Psoas muscle (tissue), 8 donors: ENCODE data around the gene PHF8. TPM values are rescaled to one million over a fixed set of nuclear protein-coding genes. Genes with fewer than 3 reads are reported as not detected.

Source experiments
- ATAC-seq, 4 donors: fragments of 200-7000 bp; cut with Tn5 transposase; one replicate each; pipeline ENCODE4 v1.9.1; 2020; ENCODE audit warnings: moderate library complexity in 3 of 4, mild to moderate bottlenecking in 2 of 4
- DNase-seq, 2 donors: peaks; one replicate each; pipeline ENCODE4 v3.0.0-alpha.2; 2020
- H3K27ac ChIP-seq: fragments of 200-600 bp; one replicate; pipeline ENCODE4 v1.8.0; 2022
- H3K27me3 ChIP-seq, 3 donors: fragments of 200-600 bp in 1 of 3; one replicate each; pipeline versions ENCODE4 v1.6.1 to v1.8.0; 2013 to 2022; ENCODE audit warnings: low read length in 2 of 3, mild to moderate bottlenecking in 2 of 3, moderate library complexity in 1 of 3; ENCODE audit not compliant: insufficient read depth in 3 of 3
- H3K36me3 ChIP-seq, 2 donors: fragments of 200-600 bp in 1 of 2; one replicate each; pipeline versions ENCODE4 v1.6.1 to v1.8.0; 2013 to 2022; ENCODE audit warnings: low read depth in 1 of 2, mild to moderate bottlenecking in 1 of 2, moderate library complexity in 1 of 2; ENCODE audit not compliant: insufficient read depth in 1 of 2
- H3K4me1 ChIP-seq: fragments of 200-600 bp; one replicate; pipeline ENCODE4 v1.8.0; 2022
- H3K4me3 ChIP-seq: fragments of 200-600 bp; one replicate; pipeline ENCODE4 v1.8.0; 2022; ENCODE audit warnings: mild to moderate bottlenecking
- H3K9me3 ChIP-seq: fragments of 200-600 bp; one replicate; pipeline ENCODE4 v1.8.0; 2022
- WGBS, 3 donors: extraction: QIAGEN DNeasy Blood & Tissue Kit; methylation state at CpG; one replicate each; pipeline versions ENCODE4 v1.1.6 to v1.1.7; 2013; 5-methylcytosine and 5-hydroxymethylcytosine counted together
- intact Hi-C, 2 donors: fragments of 100-400 bp; cut with DNase I; formaldehyde crosslinking; loops; one replicate each; pipeline versions ENCODE4 v1.11.0 to v1.14.2; 2022
- polyA plus RNA-seq, 3 donors: library from polyadenylated mRNA; stranded (reverse); fragments of 200-250 nt; gene quantifications; one replicate each; pipeline ENCODE4 v1.2.3, GENCODE V29; 2013
- total RNA-seq, 4 donors: library from RNA; stranded (reverse); fragmentation: NEBNext Ultra II Directional in 2 of 4; extraction: Animal tissue kit (Norgen Biotek cat#: 25700) in 2 of 4; gene quantifications; one replicate each; pipeline versions ENCODE4 v1.2.1 to v1.2.4, GENCODE V29; 2021 to 2023
- TF ChIP-seq, protein P1 (sequence below): fragments of 200-600 bp; IDR thresholded peaks from one replicate; pipeline ENCODE4 v1.8.0; 2022; ENCODE audit warnings: antibody characterized with exemption
- donor health status: healthy with polysubstance abuse.
- donor health status: DM: no; HTN: no; CAD: no; lungs with moderate emphysema.
- donor health status: Bipolar disorder and iron deficiency.
- donor health status: healthy.
- donor health status: DM: yes; HTN: yes; CAD: no.
- donor health status: DM: no; HTN: no; CAD: no.
- donor health status: DM: no; HTN: no; CAD: no.
- donor health status: DM: yes; HTN: yes; CAD: no.

The PHF8 gene
- total and polyA plus RNA-seq, 7 donors: 3.6 to 16.4 (median 9.0) TPM

DNA sequence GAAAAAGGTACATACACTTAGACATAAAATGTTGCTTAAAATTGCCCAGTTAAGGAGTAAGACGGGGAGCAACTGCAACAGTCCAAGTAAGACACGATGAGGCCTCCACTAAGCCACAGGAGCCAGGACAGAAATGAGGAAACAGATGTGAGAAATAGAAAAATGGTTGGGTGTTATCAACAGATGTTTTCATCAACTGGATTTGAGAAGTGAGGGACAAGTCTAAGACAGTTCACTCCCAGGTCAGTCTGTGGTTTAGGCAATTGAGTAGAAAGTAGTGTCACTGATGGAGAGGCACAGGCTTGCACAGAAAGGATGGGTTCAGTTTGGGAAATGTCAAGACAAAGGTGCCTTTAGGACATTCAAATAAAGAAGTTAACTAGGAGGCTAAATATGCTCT is 23.5 kb upstream of the PHF8 start:
- H3K4me3 ChIP-seq: no peak overlapping the region
- H3K36me3 ChIP-seq: no peaks in the 10 kb centered on the region
- H3K4me1 ChIP-seq: no peaks in the 10 kb centered on the region
- H3K27me3 ChIP-seq: no peaks in the 10 kb centered on the region
- no peaks in the 10 kb centered on the region for H3K9me3 ChIP-seq
- TF ChIP-seq, protein P1, sequence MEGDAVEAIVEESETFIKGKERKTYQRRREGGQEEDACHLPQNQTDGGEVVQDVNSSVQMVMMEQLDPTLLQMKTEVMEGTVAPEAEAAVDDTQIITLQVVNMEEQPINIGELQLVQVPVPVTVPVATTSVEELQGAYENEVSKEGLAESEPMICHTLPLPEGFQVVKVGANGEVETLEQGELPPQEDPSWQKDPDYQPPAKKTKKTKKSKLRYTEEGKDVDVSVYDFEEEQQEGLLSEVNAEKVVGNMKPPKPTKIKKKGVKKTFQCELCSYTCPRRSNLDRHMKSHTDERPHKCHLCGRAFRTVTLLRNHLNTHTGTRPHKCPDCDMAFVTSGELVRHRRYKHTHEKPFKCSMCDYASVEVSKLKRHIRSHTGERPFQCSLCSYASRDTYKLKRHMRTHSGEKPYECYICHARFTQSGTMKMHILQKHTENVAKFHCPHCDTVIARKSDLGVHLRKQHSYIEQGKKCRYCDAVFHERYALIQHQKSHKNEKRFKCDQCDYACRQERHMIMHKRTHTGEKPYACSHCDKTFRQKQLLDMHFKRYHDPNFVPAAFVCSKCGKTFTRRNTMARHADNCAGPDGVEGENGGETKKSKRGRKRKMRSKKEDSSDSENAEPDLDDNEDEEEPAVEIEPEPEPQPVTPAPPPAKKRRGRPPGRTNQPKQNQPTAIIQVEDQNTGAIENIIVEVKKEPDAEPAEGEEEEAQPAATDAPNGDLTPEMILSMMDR: no peak
- DNase-seq: no peak
- intact Hi-C loops: no loop called here
- WGBS, 3 donors: 49 to 94% (median 89%) methylated on average over 2 of the region's 2 CpGs
- ATAC-seq: no peak
- H3K27ac ChIP-seq: no peak overlapping the region

DNA sequence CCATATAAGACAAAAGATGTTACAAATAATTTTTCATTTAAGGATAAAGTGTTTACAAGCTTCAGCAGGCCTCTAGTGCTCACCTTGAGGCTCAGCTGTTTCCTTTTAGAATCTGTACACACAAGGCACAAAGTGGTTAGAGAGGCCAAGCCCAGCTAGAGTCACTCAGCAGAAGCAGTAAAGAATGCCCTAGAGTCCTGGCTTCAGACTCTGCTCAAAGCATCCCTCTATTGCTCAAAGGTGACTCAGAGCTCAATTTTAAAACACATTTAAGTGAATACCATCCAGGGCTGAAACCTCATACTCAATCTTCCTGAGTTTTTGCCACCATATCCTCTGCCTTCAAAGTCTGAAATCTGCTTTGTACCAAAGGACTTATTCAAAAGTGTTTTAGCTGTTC is 22.6 kb upstream of the PHF8 start:
- TF ChIP-seq, protein P1: no peak
- Histone ChIP-seq H3K4me3 (no peak overlapping the region), H3K36me3 (no peaks in the 10 kb centered on the region), H3K27ac (no peak overlapping the region), H3K4me1 (no peaks in the 10 kb centered on the region), H3K9me3 (no peaks in the 10 kb centered on the region), H3K27me3 (no peaks in the 10 kb centered on the region)
- intact Hi-C loops: no loop called here
- DNase-seq (no peak), ATAC-seq (no peak)

DNA sequence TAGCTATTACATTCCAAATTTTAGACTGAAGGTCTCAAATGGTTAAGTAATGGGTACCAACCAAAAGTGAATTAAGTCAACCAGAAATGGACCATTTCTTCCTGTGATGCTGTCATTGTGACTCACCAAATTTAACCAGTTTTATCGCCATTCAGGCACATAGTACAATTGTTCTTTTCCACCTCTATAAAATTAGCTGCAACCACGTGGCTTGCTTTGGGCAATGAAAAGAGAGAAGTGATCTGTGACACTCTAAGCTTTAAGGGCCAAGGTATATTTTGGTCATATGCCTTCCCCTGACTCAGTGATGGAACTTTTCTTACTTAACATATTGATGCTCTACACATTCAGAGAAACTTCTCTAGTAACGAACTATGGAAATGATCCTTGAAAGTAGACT is 20.3 kb upstream of the PHF8 start:
- 73 to 98% (median 92%) methylated on average over 3 of the region's 3 CpGs for WGBS, 3 donors

DNA sequence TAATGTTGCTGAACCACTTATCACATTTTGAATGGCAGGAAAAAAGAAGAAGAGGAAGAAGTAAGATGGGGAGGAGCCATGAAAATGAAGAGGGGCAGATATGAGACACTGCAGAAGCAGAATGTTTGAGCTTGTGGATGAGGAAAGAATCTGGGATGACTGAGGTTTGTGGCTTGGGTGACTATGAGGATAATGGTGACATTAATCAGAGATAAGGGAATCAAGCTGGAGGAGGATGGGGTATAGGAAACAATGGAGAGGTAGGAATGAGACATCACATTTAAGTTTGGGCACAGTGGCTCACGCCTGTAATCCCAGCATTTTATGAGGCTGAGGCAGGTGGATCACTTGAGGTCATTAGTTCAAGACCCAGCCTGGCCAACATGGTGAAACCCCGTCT is 19.1 kb upstream of the PHF8 start:
- DNase-seq: no peak

More for the DNA sequence above, 20.3 kb upstream of the PHF8 start:
- H3K36me3 ChIP-seq: no peaks in the 10 kb centered on the region
- DNase-seq (no peak), ATAC-seq (no peak)
- H3K4me3 ChIP-seq: no peak overlapping the region
- H3K27ac ChIP-seq: no peak overlapping the region
- H3K4me1 ChIP-seq: no peaks in the 10 kb centered on the region
- no peaks in the 10 kb centered on the region for H3K9me3 ChIP-seq
- intact Hi-C loops: no loop called here
- H3K27me3 ChIP-seq: no peaks in the 10 kb centered on the region
- TF ChIP-seq, protein P1: no peak

DNA sequence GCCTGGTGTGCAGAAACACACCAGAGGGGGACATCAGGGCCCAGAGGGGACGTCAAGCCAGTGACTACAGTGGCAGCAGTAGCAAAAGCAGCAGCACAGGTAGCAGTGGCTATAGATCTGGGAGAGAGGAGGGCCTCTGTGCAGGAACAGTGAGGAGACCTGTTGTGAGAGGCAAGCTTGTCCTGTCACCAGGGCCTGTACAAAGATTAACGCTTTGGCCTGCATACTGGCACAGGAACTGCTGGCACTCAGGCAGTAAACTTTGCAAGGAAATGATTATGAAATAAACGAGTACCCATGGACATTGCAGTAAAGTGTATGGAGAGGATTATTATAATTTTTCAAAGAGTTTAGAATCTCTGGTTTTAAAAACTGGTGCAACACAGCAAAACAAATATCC is 5.5 kb upstream of the PHF8 start:
- H3K36me3 ChIP-seq: no peaks in the 10 kb centered on the region
- intact Hi-C loops: loop anchor here in 1 of 2 donors (5.0 to 10.0 kb wide), 3 partner anchors 365 to 952 kb away; partner anchors contain the start of genes APEX2, HUWE1 and TSR2
- H3K4me1 ChIP-seq: no peaks in the 10 kb centered on the region
- TF ChIP-seq, protein P1: no peak
- WGBS, 3 donors: 37 to 38% (median 38%) methylated on average over 3 of the region's 3 CpGs
- no peaks in the 10 kb centered on the region for H3K27me3 ChIP-seq
- no peak for ATAC-seq
- H3K4me3 ChIP-seq: no peak overlapping the region
- DNase-seq: no peak
- H3K9me3 ChIP-seq: no peaks in the 10 kb centered on the region
- H3K27ac ChIP-seq: no peak overlapping the region

More for the DNA sequence above, 19.1 kb upstream of the PHF8 start:
- TF ChIP-seq, protein P1: no peak
- no peak for ATAC-seq
- WGBS, 3 donors: 63 to 93% (median 86%) methylated on average over 2 of the region's 2 CpGs
- Histone ChIP-seq H3K9me3 (no peaks in the 10 kb centered on the region), H3K4me3 (no peak overlapping the region), H3K27ac (no peak overlapping the region), H3K4me1 (no peaks in the 10 kb centered on the region), H3K27me3 (no peaks in the 10 kb centered on the region), H3K36me3 (no peaks in the 10 kb centered on the region)
- intact Hi-C loops: no loop called here
